HCT116 (cell line): ENCODE data around the gene HSBP1.

ENCODE experiments used
- ELF1 ChIP-seq: IDR thresholded peaks from 2 replicates; pipeline ENCODE4 v1.6.1; 2012; ENCODE audit warnings: low read depth, borderline replicate concordance
- EZH2 ChIP-seq: fragments of 200-600 bp; sonication (generic); IDR thresholded peaks from 2 replicates; pipeline ENCODE4 v1.6.1; 2017; ENCODE audit warnings: antibody characterized with exemption, mixed run types
- FOSL1 ChIP-seq: IDR thresholded peaks from 2 replicates; pipeline ENCODE4 v1.6.1; 2012; ENCODE audit warnings: low read depth
- JUND ChIP-seq: IDR thresholded peaks from 2 replicates; pipeline ENCODE4 v1.6.1; 2012
- POLR2A ChIP-seq: IDR thresholded peaks from 2 replicates; pipeline ENCODE4 v1.7.0; 2011; ENCODE audit warnings: borderline replicate concordance; ENCODE audit not compliant: insufficient read depth, insufficient read length; ENCODE audit errors: extremely low read depth
- POLR2AphosphoS5 ChIP-seq: IDR thresholded peaks from 2 replicates; pipeline ENCODE4 v1.6.1; 2011; ENCODE audit warnings: mild to moderate bottlenecking, low read depth, low read length, moderate library complexity
- RAD21 ChIP-seq: IDR thresholded peaks from 2 replicates; pipeline ENCODE4 v1.6.1; 2012; ENCODE audit warnings: low read depth, mild to moderate bottlenecking
- SP1 ChIP-seq: IDR thresholded peaks from 2 replicates; pipeline ENCODE4 v1.6.1; 2012; ENCODE audit warnings: low read depth
- ZFX ChIP-seq: fragments of 450-650 bp; IDR thresholded peaks from 2 replicates; pipeline ENCODE4 v1.6.1; 2017
- ZNF274 ChIP-seq: fragments of 200-500 bp; sonication (Bioruptor generic); IDR thresholded peaks from 2 replicates; pipeline ENCODE4 v1.6.1; 2014; ENCODE audit warnings: mild to moderate bottlenecking, low read depth, low read length, inconsistent platforms
- TF ChIP-seq, protein P1 (sequence below), 3 experiments: fragments of 200-600 bp in 1 of 3; sonication (generic) in 1 of 3; IDR thresholded peaks in 2 of 3; conservative IDR thresholded peaks in 1 of 3; 2 replicates each; pipeline ENCODE4 v1.5.1; 2012 to 2017; ENCODE audit warnings: low read depth in 2 of 3, low read length in 2 of 3, antibody characterized with exemption in 1 of 3, borderline replicate concordance in 1 of 3, control low read depth in 1 of 3, mild to moderate bottlenecking in 1 of 3, mixed read lengths in 1 of 3, mixed run types in 1 of 3, moderate library complexity in 1 of 3; ENCODE audit not compliant: insufficient read depth in 1 of 3
- TF ChIP-seq, protein P2 (sequence below): IDR thresholded peaks from 2 replicates; pipeline ENCODE4 v1.6.1; 2012
- TF ChIP-seq, protein P3 (sequence below): IDR thresholded peaks from 2 replicates; pipeline ENCODE4 v1.6.1; 2012; ENCODE audit warnings: low read depth
- TF ChIP-seq, protein P4 (sequence below): IDR thresholded peaks from 2 replicates; pipeline ENCODE4 v1.6.1; 2011; ENCODE audit warnings: mild to moderate bottlenecking, low read length, moderate library complexity; ENCODE audit not compliant: insufficient replicate concordance; ENCODE audit errors: extremely low read depth

DNA sequence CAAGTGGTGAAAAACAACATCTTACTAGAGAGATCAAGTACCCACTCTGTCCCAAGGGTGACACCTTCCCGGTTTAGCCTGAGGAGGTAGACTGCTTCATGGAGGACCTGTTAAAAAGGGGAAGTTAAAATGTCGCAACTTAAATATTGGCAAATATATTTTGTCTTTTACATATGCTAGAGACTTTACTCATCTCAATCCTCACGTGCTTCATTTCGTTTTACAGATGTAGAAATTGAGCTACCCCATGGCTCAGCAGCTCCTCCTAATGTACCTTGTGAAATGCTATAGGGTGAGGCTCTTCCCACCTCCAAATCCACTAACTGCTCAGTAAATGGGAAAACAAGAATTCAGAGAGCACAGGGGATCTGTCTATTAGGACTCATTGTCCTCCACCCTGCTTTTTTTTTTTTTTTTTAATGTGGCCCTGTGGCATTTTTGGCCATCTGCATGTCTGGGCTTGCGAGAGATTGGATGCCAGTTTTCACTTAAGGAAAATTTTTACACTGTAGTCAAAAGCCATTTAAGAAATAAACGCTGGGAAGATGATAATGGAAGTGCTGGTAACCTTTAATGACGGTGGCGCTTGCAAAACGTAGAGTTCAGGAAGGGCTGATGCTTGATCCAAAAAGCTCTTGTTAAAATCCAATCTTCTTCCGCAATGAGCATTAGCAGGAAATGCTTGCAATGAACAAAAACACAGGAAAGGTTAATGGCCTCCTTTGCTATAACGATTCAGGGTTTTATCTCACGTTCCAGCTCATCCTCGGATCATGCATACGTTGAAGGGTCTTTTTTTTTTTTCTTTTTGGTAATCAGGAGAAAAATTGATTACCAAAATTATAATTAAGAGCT, 39.8 kb downstream of the HSBP1 start:
- TF ChIP-seq EZH2 (no peak), FOSL1 (no peak), SP1 (no peak), ZFX (no peak), POLR2A (no peak), RAD21 (no peak), JUND (no peak), ZNF274 (no peak), ELF1 (no peak), POLR2AphosphoS5 (no peak)
- TF ChIP-seq, protein P1, sequence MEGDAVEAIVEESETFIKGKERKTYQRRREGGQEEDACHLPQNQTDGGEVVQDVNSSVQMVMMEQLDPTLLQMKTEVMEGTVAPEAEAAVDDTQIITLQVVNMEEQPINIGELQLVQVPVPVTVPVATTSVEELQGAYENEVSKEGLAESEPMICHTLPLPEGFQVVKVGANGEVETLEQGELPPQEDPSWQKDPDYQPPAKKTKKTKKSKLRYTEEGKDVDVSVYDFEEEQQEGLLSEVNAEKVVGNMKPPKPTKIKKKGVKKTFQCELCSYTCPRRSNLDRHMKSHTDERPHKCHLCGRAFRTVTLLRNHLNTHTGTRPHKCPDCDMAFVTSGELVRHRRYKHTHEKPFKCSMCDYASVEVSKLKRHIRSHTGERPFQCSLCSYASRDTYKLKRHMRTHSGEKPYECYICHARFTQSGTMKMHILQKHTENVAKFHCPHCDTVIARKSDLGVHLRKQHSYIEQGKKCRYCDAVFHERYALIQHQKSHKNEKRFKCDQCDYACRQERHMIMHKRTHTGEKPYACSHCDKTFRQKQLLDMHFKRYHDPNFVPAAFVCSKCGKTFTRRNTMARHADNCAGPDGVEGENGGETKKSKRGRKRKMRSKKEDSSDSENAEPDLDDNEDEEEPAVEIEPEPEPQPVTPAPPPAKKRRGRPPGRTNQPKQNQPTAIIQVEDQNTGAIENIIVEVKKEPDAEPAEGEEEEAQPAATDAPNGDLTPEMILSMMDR (IDR thresholded peaks at IDR 0.05 in 2 of 3, conservative IDR thresholded peaks at IDR 0.05 in 1 of 3; ENCODE audit: borderline replicate concordance in 1 of 3, insufficient read depth in 1 of 3, low read depth in 2 of 3, low read length in 2 of 3), result no peak
- TF ChIP-seq, protein P2, sequence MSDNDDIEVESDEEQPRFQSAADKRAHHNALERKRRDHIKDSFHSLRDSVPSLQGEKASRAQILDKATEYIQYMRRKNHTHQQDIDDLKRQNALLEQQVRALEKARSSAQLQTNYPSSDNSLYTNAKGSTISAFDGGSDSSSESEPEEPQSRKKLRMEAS, result no peak
- TF ChIP-seq, protein P3, sequence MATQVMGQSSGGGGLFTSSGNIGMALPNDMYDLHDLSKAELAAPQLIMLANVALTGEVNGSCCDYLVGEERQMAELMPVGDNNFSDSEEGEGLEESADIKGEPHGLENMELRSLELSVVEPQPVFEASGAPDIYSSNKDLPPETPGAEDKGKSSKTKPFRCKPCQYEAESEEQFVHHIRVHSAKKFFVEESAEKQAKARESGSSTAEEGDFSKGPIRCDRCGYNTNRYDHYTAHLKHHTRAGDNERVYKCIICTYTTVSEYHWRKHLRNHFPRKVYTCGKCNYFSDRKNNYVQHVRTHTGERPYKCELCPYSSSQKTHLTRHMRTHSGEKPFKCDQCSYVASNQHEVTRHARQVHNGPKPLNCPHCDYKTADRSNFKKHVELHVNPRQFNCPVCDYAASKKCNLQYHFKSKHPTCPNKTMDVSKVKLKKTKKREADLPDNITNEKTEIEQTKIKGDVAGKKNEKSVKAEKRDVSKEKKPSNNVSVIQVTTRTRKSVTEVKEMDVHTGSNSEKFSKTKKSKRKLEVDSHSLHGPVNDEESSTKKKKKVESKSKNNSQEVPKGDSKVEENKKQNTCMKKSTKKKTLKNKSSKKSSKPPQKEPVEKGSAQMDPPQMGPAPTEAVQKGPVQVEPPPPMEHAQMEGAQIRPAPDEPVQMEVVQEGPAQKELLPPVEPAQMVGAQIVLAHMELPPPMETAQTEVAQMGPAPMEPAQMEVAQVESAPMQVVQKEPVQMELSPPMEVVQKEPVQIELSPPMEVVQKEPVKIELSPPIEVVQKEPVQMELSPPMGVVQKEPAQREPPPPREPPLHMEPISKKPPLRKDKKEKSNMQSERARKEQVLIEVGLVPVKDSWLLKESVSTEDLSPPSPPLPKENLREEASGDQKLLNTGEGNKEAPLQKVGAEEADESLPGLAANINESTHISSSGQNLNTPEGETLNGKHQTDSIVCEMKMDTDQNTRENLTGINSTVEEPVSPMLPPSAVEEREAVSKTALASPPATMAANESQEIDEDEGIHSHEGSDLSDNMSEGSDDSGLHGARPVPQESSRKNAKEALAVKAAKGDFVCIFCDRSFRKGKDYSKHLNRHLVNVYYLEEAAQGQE, result no peak
- TF ChIP-seq, protein P4, sequence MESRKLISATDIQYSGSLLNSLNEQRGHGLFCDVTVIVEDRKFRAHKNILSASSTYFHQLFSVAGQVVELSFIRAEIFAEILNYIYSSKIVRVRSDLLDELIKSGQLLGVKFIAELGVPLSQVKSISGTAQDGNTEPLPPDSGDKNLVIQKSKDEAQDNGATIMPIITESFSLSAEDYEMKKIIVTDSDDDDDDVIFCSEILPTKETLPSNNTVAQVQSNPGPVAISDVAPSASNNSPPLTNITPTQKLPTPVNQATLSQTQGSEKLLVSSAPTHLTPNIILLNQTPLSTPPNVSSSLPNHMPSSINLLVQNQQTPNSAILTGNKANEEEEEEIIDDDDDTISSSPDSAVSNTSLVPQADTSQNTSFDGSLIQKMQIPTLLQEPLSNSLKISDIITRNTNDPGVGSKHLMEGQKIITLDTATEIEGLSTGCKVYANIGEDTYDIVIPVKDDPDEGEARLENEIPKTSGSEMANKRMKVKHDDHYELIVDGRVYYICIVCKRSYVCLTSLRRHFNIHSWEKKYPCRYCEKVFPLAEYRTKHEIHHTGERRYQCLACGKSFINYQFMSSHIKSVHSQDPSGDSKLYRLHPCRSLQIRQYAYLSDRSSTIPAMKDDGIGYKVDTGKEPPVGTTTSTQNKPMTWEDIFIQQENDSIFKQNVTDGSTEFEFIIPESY, result no peak
